Measurements from ENCODE around the gene GJB3.

Gene GJB3

GRCh38 chr1:34822202-34822601, 41.2 kb downstream of the GJB3 start:
- no peak overlapping the region for H3K4me3 ChIP-seq (ENCODE audit: low read depth, low read length)

GRCh38 chr1:34824817-34825454, 43.9 kb downstream of the GJB3 start:
- no peak overlapping the region for H3K4me3 ChIP-seq (ENCODE audit: low read depth, low read length)

GRCh38 chr1:34825455-34826091, 44.6 kb downstream of the GJB3 start:
- H3K4me3 ChIP-seq (ENCODE audit: low read depth, low read length), result no peak overlapping the region

- no peak overlapping the region for H3K4me3 ChIP-seq (ENCODE audit: low read depth, low read length)
These were observed 46.4 kb downstream of the GJB3 start for GRCh38 chr1:34827341-34827941.

- H3K4me3 ChIP-seq (ENCODE audit: low read depth, low read length), result no peak overlapping the region
These were observed 47.6 kb downstream of the GJB3 start for GRCh38 chr1:34828611-34829010.

- no peak overlapping the region for H3K4me3 ChIP-seq (ENCODE audit: low read depth, low read length)
These were observed 48.2 kb downstream of the GJB3 start for GRCh38 chr1:34829250-34829649.

- no peak overlapping the region for H3K4me3 ChIP-seq (ENCODE audit: low read depth, low read length)
These were observed 50.8 kb downstream of the GJB3 start for GRCh38 chr1:34831721-34832246.

GRCh38 chr1:34833711-34834110, 52.7 kb downstream of the GJB3 start:
- H3K4me3 ChIP-seq (ENCODE audit: low read depth, low read length), result no peak overlapping the region

Data from iPS-11a (cell line).